ENCODE measurements around the gene STARD3.

- no peak for TF ChIP-seq POLR2A (IDR thresholded peaks at IDR 0.05)
- TF ChIP-seq, protein P1, sequence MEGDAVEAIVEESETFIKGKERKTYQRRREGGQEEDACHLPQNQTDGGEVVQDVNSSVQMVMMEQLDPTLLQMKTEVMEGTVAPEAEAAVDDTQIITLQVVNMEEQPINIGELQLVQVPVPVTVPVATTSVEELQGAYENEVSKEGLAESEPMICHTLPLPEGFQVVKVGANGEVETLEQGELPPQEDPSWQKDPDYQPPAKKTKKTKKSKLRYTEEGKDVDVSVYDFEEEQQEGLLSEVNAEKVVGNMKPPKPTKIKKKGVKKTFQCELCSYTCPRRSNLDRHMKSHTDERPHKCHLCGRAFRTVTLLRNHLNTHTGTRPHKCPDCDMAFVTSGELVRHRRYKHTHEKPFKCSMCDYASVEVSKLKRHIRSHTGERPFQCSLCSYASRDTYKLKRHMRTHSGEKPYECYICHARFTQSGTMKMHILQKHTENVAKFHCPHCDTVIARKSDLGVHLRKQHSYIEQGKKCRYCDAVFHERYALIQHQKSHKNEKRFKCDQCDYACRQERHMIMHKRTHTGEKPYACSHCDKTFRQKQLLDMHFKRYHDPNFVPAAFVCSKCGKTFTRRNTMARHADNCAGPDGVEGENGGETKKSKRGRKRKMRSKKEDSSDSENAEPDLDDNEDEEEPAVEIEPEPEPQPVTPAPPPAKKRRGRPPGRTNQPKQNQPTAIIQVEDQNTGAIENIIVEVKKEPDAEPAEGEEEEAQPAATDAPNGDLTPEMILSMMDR (IDR thresholded peaks at IDR 0.05) = no peak
These were observed 19.3 kb upstream of the STARD3 start for GRCh38 chr17:39617446-39618245.
